Colonic mucosa (tissue), 4 donors: ENCODE data around the gene MCTP2. TPM values are rescaled to one million over a fixed set of nuclear protein-coding genes. Genes with fewer than 3 reads are reported as not detected.

ENCODE experiments used
- DNase-seq: peaks from one replicate; pipeline ENCODE4 v3.0.0-alpha.2; 2020
- H3K27ac ChIP-seq: fragments of 200-600 bp; one replicate; pipeline ENCODE4 v1.8.0; 2021
- H3K27me3 ChIP-seq: fragments of 200-600 bp; one replicate; pipeline ENCODE4 v1.8.0; 2021
- H3K36me3 ChIP-seq: fragments of 200-600 bp; one replicate; pipeline ENCODE4 v1.8.0; 2021
- H3K4me1 ChIP-seq: fragments of 200-600 bp; one replicate; pipeline ENCODE4 v1.8.0; 2021; ENCODE audit warnings: mild to moderate bottlenecking
- H3K4me3 ChIP-seq: fragments of 200-600 bp; one replicate; pipeline ENCODE4 v1.8.0; 2021
- H3K9ac ChIP-seq, 2 donors: one replicate each; pipeline ENCODE4 v1.7.0; 2013; ENCODE audit warnings: control low read depth in 2 of 2, low read depth in 2 of 2, low read length in 2 of 2
- H3K9me3 ChIP-seq: fragments of 200-600 bp; one replicate; pipeline ENCODE4 v1.8.0; 2021
- intact Hi-C: fragments of 100-400 bp; cut with DNase I; formaldehyde crosslinking; loops from one replicate; pipeline ENCODE4 v1.14.1; 2022
- total RNA-seq, 2 donors: library from RNA; stranded (reverse); fragmentation: NEBNext Ultra II Directional in 1 of 2; extraction: Animal tissue kit (Norgen Biotek cat#: 25700) in 1 of 2; gene quantifications; one replicate each; pipeline ENCODE4 v1.2.1, GENCODE V29; 2021
- TF ChIP-seq, protein P1 (sequence below): fragments of 200-600 bp; IDR thresholded peaks from one replicate; pipeline ENCODE4 v1.8.0; 2022; ENCODE audit warnings: antibody characterized with exemption, mild to moderate bottlenecking
- donor health status: healthy.
- donor health status: DM: no; HTN: no; CAD: no.
- donor health status: DM: no; HTN: no; CAD: no.

Gene MCTP2
- total RNA-seq, 2 donors from 2014 or later: 56.4 to 88.3 TPM

- no peak overlapping the region for H3K9ac ChIP-seq
- TF ChIP-seq, protein P1, sequence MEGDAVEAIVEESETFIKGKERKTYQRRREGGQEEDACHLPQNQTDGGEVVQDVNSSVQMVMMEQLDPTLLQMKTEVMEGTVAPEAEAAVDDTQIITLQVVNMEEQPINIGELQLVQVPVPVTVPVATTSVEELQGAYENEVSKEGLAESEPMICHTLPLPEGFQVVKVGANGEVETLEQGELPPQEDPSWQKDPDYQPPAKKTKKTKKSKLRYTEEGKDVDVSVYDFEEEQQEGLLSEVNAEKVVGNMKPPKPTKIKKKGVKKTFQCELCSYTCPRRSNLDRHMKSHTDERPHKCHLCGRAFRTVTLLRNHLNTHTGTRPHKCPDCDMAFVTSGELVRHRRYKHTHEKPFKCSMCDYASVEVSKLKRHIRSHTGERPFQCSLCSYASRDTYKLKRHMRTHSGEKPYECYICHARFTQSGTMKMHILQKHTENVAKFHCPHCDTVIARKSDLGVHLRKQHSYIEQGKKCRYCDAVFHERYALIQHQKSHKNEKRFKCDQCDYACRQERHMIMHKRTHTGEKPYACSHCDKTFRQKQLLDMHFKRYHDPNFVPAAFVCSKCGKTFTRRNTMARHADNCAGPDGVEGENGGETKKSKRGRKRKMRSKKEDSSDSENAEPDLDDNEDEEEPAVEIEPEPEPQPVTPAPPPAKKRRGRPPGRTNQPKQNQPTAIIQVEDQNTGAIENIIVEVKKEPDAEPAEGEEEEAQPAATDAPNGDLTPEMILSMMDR: no peak
- no peaks in the 10 kb centered on the region for H3K27me3 ChIP-seq
- no peaks in the 10 kb centered on the region for H3K9me3 ChIP-seq
- no peak overlapping the region for H3K4me3 ChIP-seq
- no peaks in the 10 kb centered on the region for H3K4me1 ChIP-seq
- H3K36me3 ChIP-seq: no peaks in the 10 kb centered on the region
- H3K27ac ChIP-seq: no peak overlapping the region
- intact Hi-C loops: no loop called here
- no peak for DNase-seq
Measured at GRCh38 chr15:94362385-94363092, 131.2 kb downstream of the MCTP2 start.

GRCh38 chr15:94363382-94363781 is 132.0 kb downstream of the MCTP2 start:
- Histone ChIP-seq H3K36me3 (no peaks in the 10 kb centered on the region), H3K4me1 (no peaks in the 10 kb centered on the region), H3K27me3 (no peaks in the 10 kb centered on the region), H3K27ac (no peak overlapping the region), H3K9me3 (no peaks in the 10 kb centered on the region), H3K4me3 (no peak overlapping the region), H3K9ac (no peak overlapping the region)
- intact Hi-C loops: no loop called here
- TF ChIP-seq, protein P1: no peak
- DNase-seq: no peak

DNA sequence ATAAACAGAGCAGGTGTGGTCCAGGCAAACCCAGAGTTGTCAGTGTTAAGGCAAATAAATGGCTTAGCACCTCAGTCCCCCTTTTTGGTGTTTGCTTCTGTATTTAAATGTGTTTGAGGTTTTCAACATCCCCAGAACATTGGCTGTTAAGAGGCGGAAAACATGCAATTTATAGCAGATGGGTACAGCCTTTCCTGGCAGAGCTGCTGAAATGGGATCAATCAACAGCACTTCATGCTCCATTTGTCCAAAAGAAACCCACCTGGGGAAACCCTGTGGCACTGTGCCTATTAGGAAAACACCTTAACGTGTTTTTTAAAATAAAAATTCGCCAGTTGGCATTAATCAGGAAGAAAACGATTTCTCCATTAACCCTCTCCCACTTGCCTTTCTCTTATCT is 135.4 kb downstream of the MCTP2 start:
- Histone ChIP-seq H3K4me1 (no peaks in the 10 kb centered on the region), H3K27me3 (no peaks in the 10 kb centered on the region), H3K4me3 (no peak overlapping the region), H3K9ac (no peak overlapping the region), H3K36me3 (no peaks in the 10 kb centered on the region), H3K27ac (no peak overlapping the region), H3K9me3 (no peaks in the 10 kb centered on the region)
- intact Hi-C loops: no loop called here
- TF ChIP-seq, protein P1: no peak
- no peak for DNase-seq

DNA sequence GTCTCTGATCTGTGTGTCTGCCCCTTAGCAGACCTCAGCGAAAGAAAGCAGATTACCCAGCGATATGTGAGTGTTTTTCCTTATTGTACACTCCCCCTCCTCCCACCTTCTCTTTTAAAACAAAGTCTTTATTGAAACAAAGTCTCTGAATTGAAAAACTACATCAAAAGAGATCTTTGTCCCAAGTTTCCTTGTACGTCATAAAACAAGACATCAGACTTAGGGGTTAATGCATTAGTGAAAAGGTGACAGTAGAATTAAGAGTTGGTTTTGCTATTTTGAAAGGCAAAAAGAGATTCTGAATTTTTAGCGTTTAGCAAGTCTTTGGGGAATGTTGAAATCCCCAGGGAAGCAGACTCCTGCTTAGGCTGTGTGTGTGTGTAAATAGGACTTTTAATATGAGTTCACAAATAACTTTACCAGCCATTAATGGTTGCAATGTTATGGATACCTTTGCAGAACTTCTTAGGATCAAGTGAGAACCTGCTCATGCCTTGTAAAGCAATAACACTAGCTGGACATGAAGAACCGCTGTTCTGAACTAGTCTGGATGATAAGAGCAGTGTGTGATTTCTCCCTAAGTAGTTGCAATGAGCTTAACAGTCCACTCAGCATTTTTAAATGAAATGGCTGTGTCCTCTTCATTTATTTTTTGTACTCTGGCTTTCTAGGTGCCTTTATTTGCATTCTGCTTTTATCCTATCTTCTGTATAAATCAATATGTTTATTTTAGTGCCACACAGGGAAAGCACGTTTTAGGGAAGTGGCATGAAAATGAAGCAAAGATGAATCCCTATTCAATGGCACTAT is 136.6 kb downstream of the MCTP2 start:
- Histone ChIP-seq H3K9ac (no peak overlapping the region), H3K27ac (no peak overlapping the region)
- TF ChIP-seq, protein P1: no peak

GRCh38 chr15:94370206-94370935 is 139.0 kb downstream of the MCTP2 start:
- intact Hi-C loops: no loop called here
- TF ChIP-seq, protein P1: no peak
- no peaks in the 10 kb centered on the region for H3K9me3 ChIP-seq
- H3K4me1 ChIP-seq: no peaks in the 10 kb centered on the region
- no peak for DNase-seq
- no peaks in the 10 kb centered on the region for H3K27me3 ChIP-seq
- H3K36me3 ChIP-seq: no peaks in the 10 kb centered on the region
- no peak overlapping the region for H3K27ac ChIP-seq
- H3K9ac ChIP-seq: no peak overlapping the region
- H3K4me3 ChIP-seq: no peak overlapping the region

More for the DNA sequence above, 136.6 kb downstream of the MCTP2 start:
- Histone ChIP-seq H3K9me3 (no peaks in the 10 kb centered on the region), H3K4me1 (no peaks in the 10 kb centered on the region), H3K27me3 (no peaks in the 10 kb centered on the region), H3K4me3 (no peak overlapping the region), H3K36me3 (no peaks in the 10 kb centered on the region)
- no peak for DNase-seq
- intact Hi-C loops: no loop called here
